Activated T-helper 9 cell treated with anti-CD3 and anti-CD28 coated beads, Interleukin-2, amount 50 U/mL, for 16 hours (primary cell): ENCODE results near the gene MBD3L2B.

Experiments used
- DNase-seq: peaks from one replicate; pipeline ENCODE4 v3.0.0-alpha.2; 2020; ENCODE audit warnings: low read depth

MBD3L2B gene

DNA sequence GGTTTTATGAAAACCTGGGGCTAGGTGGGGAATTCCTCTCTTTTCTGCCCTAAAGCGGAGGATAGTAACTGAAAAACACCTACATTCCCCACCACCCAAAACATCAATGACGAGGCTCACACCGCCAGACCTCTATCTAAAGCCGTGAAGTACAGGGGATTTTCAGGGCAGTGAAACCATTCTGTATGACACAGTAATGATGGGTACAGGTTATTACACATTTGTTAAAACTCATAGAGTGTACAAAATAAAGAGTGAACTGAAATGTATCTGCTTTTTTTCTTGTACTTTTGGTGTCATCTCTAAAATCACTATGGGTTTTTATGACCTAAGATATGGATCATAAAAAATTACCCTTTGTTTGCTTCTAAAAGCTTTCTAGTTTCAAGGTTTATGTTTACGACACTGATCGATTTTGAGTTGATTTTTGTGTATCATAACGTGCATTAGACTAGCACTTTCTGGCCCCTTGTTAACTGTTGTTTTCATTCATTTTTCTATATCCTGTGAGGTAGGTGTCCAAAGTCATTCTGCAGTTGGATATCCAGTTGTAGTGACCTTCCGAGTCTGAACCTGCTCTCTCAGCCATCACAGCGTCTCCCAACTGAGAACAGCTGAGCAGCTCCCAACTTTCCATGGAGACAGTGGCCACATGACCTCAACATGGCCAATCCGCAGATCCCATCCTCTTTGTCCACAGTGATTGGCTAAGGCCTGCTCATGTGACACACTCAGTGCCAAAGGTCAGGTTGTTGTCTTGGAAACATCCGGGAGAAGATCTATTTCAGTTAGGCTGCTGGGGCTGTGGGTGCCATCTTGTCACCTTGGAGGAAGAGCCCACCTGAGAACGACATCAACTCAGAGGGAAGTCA is 10.3 kb downstream of the MBD3L2B start:
- DNase-seq: no peak

- DNase-seq: no peak
Measured at GRCh38 chr19:7007859-7008258, 13.4 kb downstream of the MBD3L2B start.

- no peak for DNase-seq
Measured at GRCh38 chr19:7006135-7006704, 15.0 kb downstream of the MBD3L2B start.

- no peak for DNase-seq
Measured at GRCh38 chr19:7004313-7004931, 16.8 kb downstream of the MBD3L2B start.

GRCh38 chr19:7000816-7001215 is 20.4 kb downstream of the MBD3L2B start:
- no peak for DNase-seq

GRCh38 chr19:7000333-7000732 is 20.9 kb downstream of the MBD3L2B start:
- DNase-seq: no peak

DNA sequence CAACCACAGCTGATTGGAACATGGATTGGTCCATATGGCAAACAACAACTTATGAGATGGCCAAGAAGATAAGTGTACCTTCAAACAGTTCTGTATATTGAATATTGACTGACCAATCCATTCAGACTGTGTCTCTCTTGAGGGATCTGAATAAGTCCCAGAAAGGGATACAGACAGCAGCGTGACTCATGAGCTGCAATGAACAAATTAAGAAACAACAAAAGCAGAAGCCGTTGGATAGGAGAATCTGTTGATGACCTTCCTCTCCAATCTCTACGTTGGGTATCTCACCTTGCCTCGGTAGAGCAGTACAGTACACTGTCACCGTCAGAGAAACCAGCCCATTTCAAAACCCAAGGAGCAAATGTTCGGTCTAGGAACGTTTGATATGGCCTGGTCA is 21.3 kb downstream of the MBD3L2B start:
- DNase-seq: no peak

DNA sequence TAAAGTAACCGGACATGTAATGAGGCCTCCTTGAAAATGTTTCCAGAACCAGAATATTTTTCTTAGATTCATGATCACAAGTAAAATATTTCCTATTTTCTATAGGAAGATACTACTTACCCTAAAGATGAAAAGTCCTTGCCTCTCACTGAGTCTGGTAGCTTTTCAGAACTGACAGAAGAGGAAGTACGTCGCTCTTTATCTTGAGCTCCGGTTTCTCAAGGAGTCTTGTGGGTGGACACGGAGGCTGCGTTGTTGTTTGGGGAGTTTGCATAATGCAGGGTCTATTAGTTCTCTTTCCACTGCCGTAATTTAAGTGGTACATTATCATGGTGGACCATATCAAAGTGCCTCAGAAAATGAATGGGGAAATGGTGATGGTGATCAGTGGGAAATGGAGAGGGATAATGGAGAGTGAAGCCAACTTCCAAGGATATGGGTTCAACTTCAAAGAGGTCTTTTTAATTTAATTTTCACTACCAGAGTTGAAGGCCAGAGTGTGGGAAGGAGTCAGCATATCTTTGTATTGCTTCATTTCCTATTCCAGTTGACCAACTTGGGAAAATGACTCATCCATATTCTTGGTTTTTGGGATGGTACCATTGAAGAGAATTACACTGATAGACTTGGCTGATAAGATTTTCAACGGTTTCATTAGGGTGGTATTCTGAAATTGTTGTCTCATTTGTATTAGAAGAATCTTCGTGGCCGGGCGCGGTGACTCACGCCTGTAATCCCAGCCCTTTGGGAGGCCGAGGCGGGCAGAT is 23.4 kb downstream of the MBD3L2B start:
- no peak for DNase-seq

- DNase-seq: no peak
Measured at GRCh38 chr19:6996810-6997209, 24.4 kb downstream of the MBD3L2B start.

GRCh38 chr19:6995054-6995453 is 26.2 kb downstream of the MBD3L2B start:
- no peak for DNase-seq

GRCh38 chr19:6988257-6988656 is 33.0 kb downstream of the MBD3L2B start:
- no peak for DNase-seq

- DNase-seq: no peak
Measured at GRCh38 chr19:6987850-6988249, 33.4 kb downstream of the MBD3L2B start.

DNA sequence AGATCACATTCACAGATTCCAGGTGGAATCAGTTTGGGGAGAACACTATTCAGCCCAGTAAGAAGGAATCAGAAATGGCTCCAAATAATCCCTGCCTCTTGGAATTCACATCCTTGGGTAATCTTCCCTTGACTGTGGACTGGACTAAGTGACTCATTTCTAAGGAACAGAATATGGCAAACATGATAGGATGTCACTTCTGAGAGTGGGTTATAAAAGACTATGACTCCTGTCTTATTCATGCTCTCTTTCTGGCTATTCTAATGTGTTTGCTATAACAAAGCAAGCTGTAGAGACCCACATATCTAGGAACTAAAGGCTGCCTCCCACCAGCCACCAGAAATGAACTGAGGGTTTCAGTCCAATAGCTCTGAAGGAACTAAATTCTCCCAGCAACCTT is 37.8 kb downstream of the MBD3L2B start:
- DNase-seq: no peak

DNA sequence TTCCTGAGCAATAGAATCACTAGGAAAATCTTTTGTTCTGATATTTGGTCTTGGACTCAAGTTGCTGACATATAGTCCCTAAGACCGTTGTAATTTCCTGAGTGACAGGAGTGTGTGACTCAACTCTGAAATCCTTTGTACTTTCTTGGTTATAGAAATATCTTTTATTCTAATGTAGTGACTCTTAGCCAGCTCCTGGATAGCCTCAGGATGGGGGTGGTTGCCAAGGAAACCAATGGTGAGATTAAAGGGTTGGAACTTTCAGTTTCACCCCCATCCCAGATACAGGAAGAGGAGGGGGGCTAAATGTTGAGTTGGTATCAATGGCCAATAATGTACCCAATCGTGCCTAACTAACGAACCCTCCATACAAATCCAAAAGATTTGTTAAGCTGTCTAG is 41.8 kb downstream of the MBD3L2B start:
- no peak for DNase-seq

GRCh38 chr19:6976197-6976596 is 45.0 kb downstream of the MBD3L2B start:
- DNase-seq: no peak

DNA sequence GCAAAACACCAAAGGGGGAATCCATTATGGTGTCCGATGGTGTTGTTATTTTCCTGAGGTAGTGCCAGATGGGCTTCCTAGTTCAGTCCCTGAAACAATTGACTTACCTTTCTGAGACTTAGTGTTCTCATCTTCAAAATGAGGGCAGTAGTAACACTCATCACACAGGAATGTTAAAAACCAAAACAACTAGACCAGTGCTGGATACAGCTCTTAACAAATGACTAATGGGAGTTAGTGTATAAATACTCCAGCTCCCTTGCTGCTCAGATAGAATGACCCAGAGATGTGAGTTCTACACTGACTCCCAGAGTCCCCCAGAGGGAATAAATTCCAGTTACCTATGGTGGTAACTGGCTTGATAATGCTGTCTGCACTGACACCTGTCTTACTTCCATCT is 49.9 kb downstream of the MBD3L2B start:
- DNase-seq: no peak

GRCh38 chr19:6970443-6970842 is 50.8 kb downstream of the MBD3L2B start:
- no peak for DNase-seq

DNA sequence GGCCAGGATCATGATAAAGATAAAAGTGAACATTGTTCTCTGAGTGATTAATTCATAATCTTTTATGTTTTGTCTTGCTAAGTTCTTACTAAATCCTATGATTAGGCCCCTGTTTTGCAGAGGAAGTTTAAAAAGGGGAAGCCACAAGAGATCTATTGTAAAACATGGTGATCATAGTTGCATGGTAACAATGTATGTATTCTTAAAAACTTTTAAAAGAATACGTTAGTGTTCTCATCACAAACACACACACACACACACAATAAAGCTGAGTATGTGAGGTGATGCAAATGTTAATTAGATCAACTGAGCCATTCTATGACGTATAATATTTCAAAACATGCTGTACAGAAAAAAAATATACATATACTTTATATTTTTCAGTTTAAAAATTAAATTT is 51.2 kb downstream of the MBD3L2B start:
- no peak for DNase-seq

GRCh38 chr19:6969490-6969889 is 51.7 kb downstream of the MBD3L2B start:
- no peak for DNase-seq
